Islet precursor cell (in vitro differentiated cells): ENCODE data around the gene ASCL2.

Experiments
- DNase-seq: peaks from one replicate; pipeline ENCODE4 v3.0.0-alpha.2; 2018

The ASCL2 gene

DNA sequence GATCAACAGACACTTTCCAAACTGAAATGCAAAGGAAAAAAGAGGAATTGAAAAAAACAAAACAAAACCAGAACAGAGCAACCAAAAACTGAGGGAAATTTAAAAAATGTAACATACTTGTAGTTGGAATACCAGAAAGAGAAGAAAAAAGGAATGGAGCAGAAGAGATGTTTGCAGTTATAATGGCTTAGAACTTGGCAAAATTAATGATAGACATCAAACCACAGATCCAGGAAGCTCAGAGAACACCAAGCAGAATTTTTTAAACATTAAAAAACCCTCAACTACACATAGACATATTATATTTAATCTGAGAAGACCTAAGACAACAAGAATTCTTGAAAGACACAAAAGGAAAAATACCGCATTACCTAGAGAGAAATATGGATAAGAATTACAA is 46.1 kb downstream of the ASCL2 start:
- DNase-seq, result no peak

DNA sequence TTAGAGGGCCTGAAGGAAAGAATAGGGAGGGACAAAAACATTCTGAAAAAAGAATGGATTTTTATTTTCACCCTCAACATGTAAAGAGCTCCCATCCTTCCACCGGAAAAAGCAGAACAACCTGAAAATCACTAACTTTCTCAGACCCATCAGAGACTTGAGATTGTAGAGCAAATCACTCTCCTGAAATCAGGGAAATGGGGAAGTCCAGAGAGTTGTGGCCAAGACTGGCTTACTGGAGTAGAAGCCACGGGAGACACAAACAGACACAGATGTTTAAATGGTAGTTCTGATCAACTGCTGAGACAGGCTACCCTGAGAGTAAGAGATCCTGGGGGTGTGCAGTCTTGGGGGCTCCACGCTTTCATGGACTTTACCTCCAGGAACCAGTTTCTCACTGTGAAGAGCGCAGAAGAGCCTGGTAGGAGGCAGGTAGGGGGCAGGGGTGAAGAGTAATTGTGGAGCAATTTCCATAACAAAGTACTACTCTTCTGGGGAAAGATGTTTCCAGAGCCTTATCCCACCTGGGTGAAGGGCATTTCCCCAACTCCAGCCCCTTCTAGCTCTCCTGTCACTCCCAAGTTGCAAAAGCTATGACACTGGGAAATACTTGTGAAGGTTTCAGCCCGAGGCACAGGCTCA is 47.1 kb downstream of the ASCL2 start:
- no peak for DNase-seq

DNA sequence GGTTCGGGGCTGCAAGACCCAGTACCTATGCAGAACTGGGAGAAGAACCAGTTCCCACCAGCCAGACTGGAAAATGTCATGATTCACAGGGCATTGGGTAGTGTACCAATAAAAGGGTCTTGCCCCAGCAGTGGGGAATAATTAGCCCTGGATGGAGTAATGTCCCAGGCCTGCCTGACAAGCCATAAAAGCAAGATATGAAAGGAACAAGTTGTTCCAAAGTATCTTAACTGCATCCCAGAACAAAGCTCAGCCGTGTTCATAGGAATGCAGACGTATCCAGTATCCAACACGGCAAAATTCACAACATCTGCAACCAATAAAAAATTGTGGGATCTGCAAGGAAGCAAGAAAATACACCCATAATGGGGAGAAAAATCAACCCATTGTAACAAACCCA is 47.9 kb downstream of the ASCL2 start:
- DNase-seq, result no peak

DNA sequence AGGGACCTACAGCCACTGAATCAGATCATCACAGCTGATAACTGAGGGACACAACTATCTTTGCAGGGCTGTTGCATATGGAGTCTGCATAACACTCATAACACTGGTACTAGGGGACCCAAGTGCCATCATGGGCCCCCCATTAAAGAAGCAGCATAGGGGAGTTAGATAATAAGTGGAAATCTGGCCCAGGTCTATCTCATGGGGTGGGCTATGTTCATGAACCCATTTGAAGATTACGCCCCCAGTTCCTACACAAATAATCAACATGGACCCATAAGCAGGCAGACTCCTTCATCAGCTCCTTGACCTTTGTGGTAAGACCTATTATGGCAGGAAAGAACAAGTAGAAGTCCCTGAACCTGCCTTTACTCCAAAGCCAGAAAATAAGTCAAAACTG is 48.8 kb downstream of the ASCL2 start:
- DNase-seq, result no peak

DNA sequence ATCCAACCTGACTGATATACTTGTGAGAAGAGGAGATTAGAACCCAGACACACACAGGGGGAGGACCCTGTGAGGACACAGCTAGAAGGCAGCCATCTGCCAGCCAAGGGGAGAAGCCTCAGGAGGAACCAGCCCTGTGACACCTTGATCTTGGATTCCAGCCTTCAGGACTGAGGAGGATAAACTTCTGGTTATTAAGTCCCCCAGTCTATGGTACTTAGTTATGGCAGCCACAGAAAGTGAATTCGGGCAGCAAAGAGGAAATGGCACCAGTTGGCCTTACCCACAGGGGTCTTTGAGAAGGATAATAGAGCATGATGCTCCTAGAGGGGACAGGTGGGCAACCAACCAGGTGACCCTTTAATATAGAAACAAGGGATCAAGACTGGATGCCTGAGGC is 49.4 kb downstream of the ASCL2 start:
- no peak for DNase-seq

DNA sequence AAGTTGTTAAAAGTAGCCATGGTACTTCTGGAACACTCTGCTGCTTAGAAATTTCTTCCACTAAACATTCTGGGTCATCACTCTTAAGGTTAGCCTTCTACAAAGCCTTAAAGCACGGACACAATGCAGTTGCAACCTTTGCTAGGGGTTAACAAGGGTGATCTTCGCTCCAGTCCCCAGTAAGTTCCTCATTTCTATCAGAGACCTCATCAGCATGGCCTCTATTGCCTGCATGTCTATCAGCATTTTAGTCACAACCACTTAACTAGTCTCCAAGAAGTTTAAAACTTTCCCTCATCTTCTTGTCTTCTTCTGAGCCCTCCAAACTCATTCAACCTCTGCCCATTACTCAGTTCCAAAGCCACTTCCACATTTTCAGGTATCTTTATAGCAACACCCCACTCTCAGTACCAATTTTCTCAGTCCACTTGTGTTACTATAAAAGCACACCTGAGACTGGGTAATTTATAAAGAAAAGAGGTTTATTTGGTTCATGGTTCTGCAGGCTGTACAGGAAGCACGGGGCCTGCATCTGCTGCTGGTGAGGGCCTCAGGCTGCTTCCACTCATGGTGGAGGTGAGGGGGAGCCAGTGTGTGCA is 50.1 kb downstream of the ASCL2 start:
- no peak for DNase-seq

DNA sequence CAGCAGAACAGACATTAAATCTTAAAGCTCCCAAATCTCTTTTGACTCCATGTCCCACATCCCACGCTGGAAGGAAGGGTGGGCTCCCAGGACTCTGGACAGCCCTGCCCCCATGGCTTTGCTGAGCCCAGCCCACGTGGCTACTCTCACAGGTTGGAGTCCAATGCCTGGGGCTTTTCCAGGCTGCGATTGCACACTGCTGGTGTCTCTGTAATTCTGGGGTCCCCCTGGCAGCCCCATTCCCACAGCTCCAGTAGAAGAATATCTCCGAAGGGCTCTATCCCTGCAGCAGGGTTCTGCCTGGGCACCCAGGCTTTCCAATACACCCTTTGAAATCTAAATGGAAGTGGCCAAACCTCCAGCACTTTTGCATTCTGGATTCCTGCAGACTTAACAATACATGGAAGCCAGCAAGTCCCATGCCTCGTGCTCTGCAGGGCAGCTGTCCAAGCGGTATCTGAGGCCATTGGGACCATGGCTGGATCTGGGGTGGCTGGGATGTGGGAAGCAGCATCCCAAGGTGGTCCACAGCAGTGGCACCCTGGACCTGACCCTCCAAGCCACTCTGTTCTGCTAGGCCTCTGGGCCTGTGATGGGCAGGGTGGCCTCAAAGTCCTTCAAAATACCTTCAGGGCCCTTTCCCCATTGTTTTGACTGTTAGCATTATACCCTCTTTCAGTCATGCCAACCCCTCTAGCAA is 50.9 kb downstream of the ASCL2 start:
- no peak for DNase-seq
